DND-41 (cell line): ENCODE data around the gene KCP.

Experiments used
- ATAC-seq: fragments of 200-7000 bp; cut with Tn5 transposase; 3 replicates; pipeline ENCODE4 v1.9.1; 2021; ENCODE audit warnings: low read depth; ENCODE audit not compliant: insufficient read depth
- DNase-seq: peaks from one replicate; pipeline ENCODE4 v3.0.0-alpha.2; 2020
- H2AFZ ChIP-seq: 2 replicates; pipeline ENCODE4 v1.6.0; 2012; ENCODE audit warnings: low read depth, low read length
- H3K27ac ChIP-seq: 2 replicates; pipeline ENCODE4 v1.5.1; 2012; ENCODE audit warnings: low read length, inconsistent platforms
- H3K27me3 ChIP-seq: fragments of 200-600 bp; sonication (generic); 2 replicates; pipeline ENCODE4 v1.6.0; 2012; ENCODE audit warnings: low read length, mild to moderate bottlenecking, inconsistent platforms; ENCODE audit not compliant: insufficient read depth, poor library complexity
- H3K36me3 ChIP-seq: 2 replicates; pipeline ENCODE4 v1.5.1; 2012; ENCODE audit warnings: low read length, inconsistent platforms; ENCODE audit not compliant: insufficient read depth
- H3K4me1 ChIP-seq: 2 replicates; pipeline ENCODE4 v1.5.1; 2012; ENCODE audit warnings: mild to moderate bottlenecking, low read length; ENCODE audit not compliant: insufficient read depth
- H3K4me2 ChIP-seq: 2 replicates; pipeline ENCODE4 v1.6.0; 2012; ENCODE audit warnings: mild to moderate bottlenecking, moderate library complexity, low read length, inconsistent platforms; ENCODE audit not compliant: insufficient read depth
- H3K4me3 ChIP-seq, 2 experiments: fragments of 200-600 bp in 1 of 2; shearing (Covaris generic) in 1 of 2; 2 replicates each; pipeline ENCODE4 v1.5.1; 2012 to 2016; ENCODE audit warnings: inconsistent platforms in 2 of 2, low read length in 2 of 2, mild to moderate bottlenecking in 2 of 2, low read depth in 1 of 2, moderate library complexity in 1 of 2
- H3K79me2 ChIP-seq: 2 replicates; pipeline ENCODE4 v1.6.0; 2012; ENCODE audit warnings: low read length, inconsistent platforms; ENCODE audit not compliant: insufficient read depth
- H3K9ac ChIP-seq: 2 replicates; pipeline ENCODE4 v1.6.0; 2012; ENCODE audit warnings: low read depth, mild to moderate bottlenecking, inconsistent platforms, low read length, moderate library complexity
- H3K9me3 ChIP-seq: 2 replicates; pipeline ENCODE4 v1.5.1; 2012; ENCODE audit warnings: low read length, moderate library complexity, mild to moderate bottlenecking, inconsistent platforms; ENCODE audit not compliant: insufficient read depth, severe bottlenecking
- H4K20me1 ChIP-seq: 2 replicates; pipeline ENCODE4 v1.6.0; 2012; ENCODE audit warnings: low read length; ENCODE audit not compliant: insufficient read depth
- CTCF ChIP-seq: IDR thresholded peaks from 2 replicates; pipeline ENCODE4 v1.5.1; 2012; ENCODE audit warnings: borderline replicate concordance, low read length, moderate library complexity, mild to moderate bottlenecking; ENCODE audit not compliant: poor library complexity, severe bottlenecking; ENCODE audit errors: extremely low read depth
- EZH2 ChIP-seq: IDR thresholded peaks from 3 replicates; pipeline ENCODE4 v1.6.1; 2012; ENCODE audit warnings: borderline replicate concordance, low read depth, mild to moderate bottlenecking, moderate library complexity, low read length, inconsistent platforms; ENCODE audit not compliant: severe bottlenecking

The KCP gene

GRCh38 chr7:128903621-128904361, 6.7 kb downstream of the KCP start:
- Histone ChIP-seq H3K79me2 (no peaks in the 10 kb centered on the region), H3K27me3 (no peaks in the 10 kb centered on the region), H3K9me3 (peaks cover 13% of the 10 kb centered on the region), H3K36me3 (no peaks in the 10 kb centered on the region), H3K4me1 (0 out of 2 replicates have a peak, but pooled peaks cover 3% of the 10 kb centered on the region), H2AFZ (no peak overlapping the region), H4K20me1 (no peaks in the 10 kb centered on the region), H3K27ac (no peak overlapping the region), H3K9ac (no peak overlapping the region), H3K4me3 (no peak overlapping the region), H3K4me2 (no peak overlapping the region)
- DNase-seq = no peak
- ATAC-seq = no peak
- no peak for TF ChIP-seq EZH2
- TF ChIP-seq CTCF = no peak

DNA sequence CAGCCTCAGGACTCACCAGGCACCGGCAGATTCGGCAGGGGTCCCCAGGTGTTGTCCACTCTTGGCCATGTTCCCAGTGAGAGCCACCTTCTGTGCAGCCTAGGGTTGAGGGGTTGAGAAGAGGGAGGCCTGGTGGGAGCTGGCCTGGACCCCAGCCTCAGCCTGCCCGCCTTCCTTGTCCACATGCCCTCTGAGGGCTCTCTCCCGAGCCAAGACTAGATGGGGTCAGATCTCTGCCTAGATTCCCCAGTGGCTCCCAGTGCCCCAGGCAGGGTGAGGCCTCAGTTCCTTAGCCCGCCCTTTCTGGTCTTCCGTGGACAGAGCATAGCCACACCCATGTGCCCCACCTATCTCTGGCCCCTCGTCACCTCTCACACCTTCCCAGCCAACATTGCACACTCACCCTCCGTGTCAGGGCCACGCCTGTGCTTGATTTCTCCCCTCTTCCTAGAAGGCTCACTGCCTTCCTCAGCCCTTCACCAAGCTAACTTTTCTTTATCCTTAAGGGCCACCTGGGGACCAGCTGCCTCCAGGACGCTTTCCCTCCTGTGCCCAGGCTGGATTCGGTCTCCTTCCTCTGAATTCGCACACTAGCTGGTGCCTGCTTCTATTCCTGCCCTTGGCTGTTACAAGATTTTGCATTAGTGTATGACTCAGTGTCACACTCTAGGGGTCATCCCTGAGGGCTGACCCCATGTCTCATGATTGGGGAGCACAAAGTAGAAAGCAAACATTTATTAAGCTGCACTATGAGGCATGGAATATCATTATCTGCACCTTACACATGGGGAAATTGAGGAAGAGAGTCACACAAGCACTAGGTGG, 7.5 kb downstream of the KCP start:
- no peak overlapping the region for H3K4me2 ChIP-seq
- H3K4me3 ChIP-seq = no peak overlapping the region
- no peak overlapping the region for H3K9ac ChIP-seq
- no peak overlapping the region for H3K27ac ChIP-seq
- no peak for DNase-seq
- H4K20me1 ChIP-seq = no peaks in the 10 kb centered on the region
- no peak for TF ChIP-seq EZH2
- no peak for TF ChIP-seq CTCF
- no peaks in the 10 kb centered on the region for H3K36me3 ChIP-seq
- peaks cover 13% of the 10 kb centered on the region for H3K9me3 ChIP-seq
- no peaks in the 10 kb centered on the region for H3K27me3 ChIP-seq
- 0 out of 2 replicates have a peak, but pooled peaks cover 3% of the 10 kb centered on the region for H3K4me1 ChIP-seq
- H3K79me2 ChIP-seq = no peaks in the 10 kb centered on the region
- ATAC-seq = no peak
- H2AFZ ChIP-seq = no peak overlapping the region

GRCh38 chr7:128900237-128900636, 10.3 kb downstream of the KCP start:
- H3K9ac ChIP-seq = no peak overlapping the region
- ATAC-seq (no peak), DNase-seq (no peak)
- no peak overlapping the region for H2AFZ ChIP-seq
- no peaks in the 10 kb centered on the region for H3K79me2 ChIP-seq
- H3K4me2 ChIP-seq = no peak overlapping the region
- 0 out of 2 replicates have a peak, but pooled peaks cover 3% of the 10 kb centered on the region for H3K4me1 ChIP-seq
- H3K27me3 ChIP-seq = no peaks in the 10 kb centered on the region
- no peak overlapping the region for H3K27ac ChIP-seq
- no peaks in the 10 kb centered on the region for H4K20me1 ChIP-seq
- peaks cover 13% of the 10 kb centered on the region for H3K9me3 ChIP-seq
- H3K36me3 ChIP-seq = no peaks in the 10 kb centered on the region
- no peak overlapping the region for H3K4me3 ChIP-seq
- TF ChIP-seq EZH2 = no peak
- no peak for TF ChIP-seq CTCF
